ENCODE data around the gene SMOC1.

The SMOC1 gene

GRCh38 chr14:70013271-70013873 is 134.2 kb downstream of the SMOC1 start:
- no peak for DNase-seq

DNA sequence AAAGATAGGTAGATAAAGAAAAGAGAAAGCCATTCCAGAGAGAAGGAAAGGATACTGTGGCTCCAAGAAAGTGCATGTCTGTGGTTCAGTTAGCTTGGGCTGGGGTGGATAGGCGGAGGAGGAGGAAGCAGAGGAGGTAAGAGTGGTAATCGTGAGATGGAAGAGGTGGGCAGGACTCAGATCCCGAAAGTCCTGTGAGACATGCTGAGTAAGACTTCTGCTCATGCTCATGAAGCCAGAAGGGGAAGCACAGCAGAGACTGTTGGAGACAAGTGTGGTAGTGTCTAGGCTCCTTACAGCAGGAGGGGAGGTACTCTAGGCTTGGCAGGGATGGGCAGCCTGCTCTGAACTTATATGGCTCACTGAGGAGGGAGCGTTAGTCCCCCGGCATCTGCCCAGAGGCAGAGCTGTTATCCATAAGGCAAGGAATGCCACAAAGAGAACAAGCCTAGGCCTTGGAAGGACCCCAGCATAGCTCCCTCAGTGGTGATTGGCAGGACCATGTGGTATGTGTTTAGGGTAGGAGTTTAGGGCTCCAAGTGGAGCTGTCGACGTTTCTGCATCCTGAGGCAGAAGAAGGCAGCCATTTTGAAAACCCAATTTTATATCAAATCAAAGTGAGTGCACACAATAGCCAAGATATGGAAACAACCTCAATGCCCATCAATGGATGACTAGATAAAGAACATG is 135.3 kb downstream of the SMOC1 start:
- no peak for DNase-seq

- DNase-seq = no peak
These were observed 139.0 kb downstream of the SMOC1 start for GRCh38 chr14:70018230-70018629.

DNA sequence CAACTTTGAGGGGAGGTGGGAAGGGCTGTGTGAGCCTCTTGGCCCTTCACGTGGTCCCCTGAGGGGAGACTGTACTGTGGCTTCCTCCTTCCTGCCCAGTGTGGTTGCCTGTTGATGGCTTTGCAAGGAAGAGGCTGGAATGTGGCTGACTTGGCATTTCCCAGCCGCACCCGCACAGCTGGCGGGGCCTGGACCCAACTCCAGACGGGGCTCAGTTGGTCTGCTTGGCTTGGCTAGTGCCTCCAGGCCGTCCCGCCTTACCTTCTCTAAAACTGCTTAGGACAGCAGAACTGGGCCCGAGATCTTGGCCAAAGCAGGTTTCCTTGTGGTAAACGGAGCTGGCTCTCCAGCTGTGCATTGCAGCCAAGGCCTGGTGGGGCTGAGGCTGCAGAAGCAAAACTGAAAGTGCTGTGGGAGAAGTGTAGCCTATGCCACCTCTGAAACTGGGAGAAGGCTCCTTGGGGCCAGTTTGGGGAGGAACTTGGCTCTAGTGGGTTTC is 139.5 kb downstream of the SMOC1 start:
- DNase-seq = no peak

GRCh38 chr14:70019695-70020094 is 140.5 kb downstream of the SMOC1 start:
- DNase-seq = no peak

- DNase-seq = no peak
These were observed 141.3 kb downstream of the SMOC1 start for GRCh38 chr14:70020352-70021170.

GRCh38 chr14:70021548-70022220 is 142.5 kb downstream of the SMOC1 start:
- no peak for DNase-seq

- DNase-seq = no peak
These were observed 143.7 kb downstream of the SMOC1 start for GRCh38 chr14:70022771-70023445.

DNA sequence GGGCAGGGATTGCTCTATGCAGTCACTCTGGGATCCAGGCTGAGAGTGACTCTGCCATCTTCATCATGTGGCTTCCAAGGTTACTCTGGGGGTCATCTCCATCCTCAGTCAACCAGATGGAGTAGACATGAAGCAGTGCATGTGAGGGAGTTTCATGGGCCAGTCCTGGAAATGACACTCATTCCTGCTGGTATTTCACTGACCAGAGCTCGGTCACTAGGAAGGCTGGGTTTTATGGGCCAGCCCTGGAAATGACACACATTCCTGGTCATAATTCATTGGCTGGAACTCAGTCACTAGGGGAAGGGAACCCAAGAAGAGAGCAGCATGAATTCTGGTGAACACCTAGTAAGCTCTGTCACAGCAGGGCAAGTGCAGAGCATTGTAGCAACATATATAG is 144.7 kb downstream of the SMOC1 start:
- no peak for DNase-seq

- DNase-seq = no peak
These were observed 148.7 kb downstream of the SMOC1 start for GRCh38 chr14:70027785-70028428.

- DNase-seq = no peak
These were observed 150.3 kb downstream of the SMOC1 start for GRCh38 chr14:70029296-70030132.

- no peak for DNase-seq
These were observed 152.8 kb downstream of the SMOC1 start for GRCh38 chr14:70032016-70032415.

GRCh38 chr14:70032447-70032846 is 153.2 kb downstream of the SMOC1 start:
- DNase-seq = no peak

- no peak for DNase-seq
These were observed 153.9 kb downstream of the SMOC1 start for GRCh38 chr14:70033116-70033515.

DNA sequence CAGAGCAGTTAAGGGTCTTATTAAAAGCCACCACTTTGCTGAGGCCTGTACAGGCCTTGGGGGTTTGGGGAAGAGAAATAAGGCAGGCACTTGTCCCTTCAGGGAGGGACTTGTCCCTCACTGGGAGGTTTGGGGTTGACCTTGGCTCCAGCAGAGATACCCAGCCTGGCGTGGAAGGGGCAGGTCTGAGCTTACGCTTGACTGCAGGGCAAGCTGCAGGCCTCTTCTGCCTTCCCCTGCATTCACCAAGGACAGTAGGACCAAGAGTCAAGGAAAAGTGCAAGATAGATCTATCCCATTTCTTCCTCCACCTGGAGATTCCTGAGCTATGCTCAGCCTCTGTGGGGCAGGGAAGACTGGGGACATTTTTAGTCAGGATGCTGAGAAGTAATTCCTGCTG is 154.3 kb downstream of the SMOC1 start:
- no peak for DNase-seq

GRCh38 chr14:70034257-70034656 is 155.0 kb downstream of the SMOC1 start:
- no peak for DNase-seq

- DNase-seq = no peak
These were observed 157.4 kb downstream of the SMOC1 start for GRCh38 chr14:70036665-70037064.

DNA sequence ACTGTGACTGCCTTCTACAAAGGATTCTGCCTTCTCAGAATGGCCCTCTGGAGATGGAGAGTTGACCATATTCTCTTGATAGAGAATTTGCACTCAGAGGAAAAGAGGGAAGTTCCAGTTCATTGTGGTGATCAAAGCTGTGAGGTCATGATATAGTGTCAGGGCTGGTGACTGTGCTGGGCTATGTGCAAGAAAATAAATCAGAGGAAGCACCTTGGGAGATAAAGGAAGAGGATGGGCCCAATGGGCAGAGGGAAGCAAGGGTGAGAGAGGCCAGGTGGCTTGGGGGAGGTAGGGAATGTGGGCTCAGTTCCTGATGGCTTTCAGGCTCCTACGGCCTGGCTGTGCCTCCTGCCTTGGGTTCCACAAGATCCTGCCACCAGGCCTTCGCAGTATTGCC is 163.8 kb downstream of the SMOC1 start:
- no peak for DNase-seq

- DNase-seq = no peak
These were observed 166.1 kb downstream of the SMOC1 start for GRCh38 chr14:70045310-70045709.

DNA sequence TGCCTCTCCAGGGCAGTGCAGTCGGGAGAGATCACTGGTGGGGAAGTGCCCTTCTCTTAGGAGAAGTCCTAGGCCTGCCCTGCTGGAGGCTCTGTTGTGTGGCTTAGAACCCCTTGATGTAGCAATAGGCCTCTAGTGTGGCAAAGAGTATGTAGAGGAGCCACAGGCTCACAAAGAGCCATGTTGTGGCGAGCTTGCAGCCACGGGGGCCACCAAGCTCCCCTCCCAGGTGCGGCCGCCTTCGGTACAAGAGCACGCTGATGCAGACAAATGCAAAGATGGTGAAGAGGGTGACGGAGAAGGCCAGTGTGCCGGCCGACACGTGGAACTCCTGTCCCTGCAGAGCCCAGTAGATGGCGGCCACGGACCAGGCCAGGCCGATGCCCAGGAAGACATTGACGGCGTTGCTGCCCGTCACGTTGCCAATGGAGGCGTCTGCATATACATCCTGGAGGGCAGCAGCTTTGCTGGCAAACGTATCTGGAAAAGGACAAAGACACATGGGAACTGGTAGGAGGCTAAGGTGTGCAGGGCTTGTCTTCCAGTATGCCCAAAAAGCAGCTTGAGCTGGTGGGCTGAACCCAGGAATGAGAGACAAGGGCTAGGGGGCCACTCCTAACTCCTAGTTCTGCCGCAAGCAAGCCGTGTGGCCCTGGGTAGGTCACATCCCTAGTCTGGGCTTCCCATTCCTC is 166.8 kb downstream of the SMOC1 start:
- no peak for DNase-seq

All from cortex of kidney (tissue), 1 donor.